ENCODE measurements around the gene TXNDC5. TPM values are rescaled to one million over a fixed set of nuclear protein-coding genes. Genes with fewer than 3 reads are reported as not detected.

Gene TXNDC5
- total and polyA plus RNA-seq, 2 experiments from 2014 or later = 42.9 to 210 TPM

DNA sequence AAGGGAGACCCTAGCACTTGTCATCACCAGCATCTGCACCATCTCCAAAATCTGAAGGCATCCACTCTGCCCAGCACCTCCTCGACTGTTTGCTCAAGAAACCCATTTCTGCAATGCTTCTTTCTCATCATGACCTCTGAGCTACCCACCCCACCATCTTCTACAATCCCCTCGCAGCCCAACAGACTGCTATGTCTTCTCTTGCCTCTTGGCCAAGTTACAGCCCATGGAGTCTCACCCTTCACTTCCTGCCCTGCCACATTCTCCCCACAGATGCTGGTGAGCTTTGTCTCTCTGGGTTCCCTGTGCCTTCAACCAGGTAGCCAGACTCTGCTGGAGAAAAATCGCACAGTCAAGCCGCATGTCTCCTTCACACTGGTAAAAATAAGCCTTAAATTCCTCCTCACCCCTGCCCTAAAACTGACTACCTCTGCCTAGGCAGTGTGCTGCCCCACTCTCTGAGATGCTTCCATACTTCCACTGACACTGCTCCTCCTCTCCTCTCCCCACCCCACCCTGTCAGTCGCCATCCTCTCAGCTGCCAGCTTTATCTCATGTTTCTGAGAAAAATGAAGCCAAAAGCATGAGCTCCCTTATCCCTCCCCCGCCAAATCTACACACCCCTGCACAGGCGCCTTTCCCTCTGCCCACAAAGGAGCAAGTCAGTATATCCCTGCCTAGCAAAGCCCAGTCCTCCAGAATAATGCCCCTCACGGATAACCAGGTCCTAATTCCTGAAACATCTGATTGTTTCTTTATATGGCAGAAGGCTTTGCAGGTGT lies 2.3 kb upstream of the TXNDC5 start:
- no peak for DNase-seq (ENCODE audit: low spot score)
- peaks cover 6% of the 10 kb centered on the region; the same call in 2 of the 3 replicates for H3K4me1 Mint-ChIP-seq
- Histone ChIP-seq H3K79me2 (replicated peaks; ENCODE audit: insufficient read depth) (peaks cover 18% of the 10 kb centered on the region), H3F3A (replicated peaks; ENCODE audit: low read depth) (peaks cover 10% of the 10 kb centered on the region; the same call in 1 of the 2 replicates), H3K36me3 (ENCODE audit: insufficient read depth) (no peaks in the 10 kb centered on the region), H2AFZ (no peak overlapping the region), H3K9me2 (ENCODE audit: insufficient read depth) (no peaks in the 10 kb centered on the region), H3K27me3 (ENCODE audit: insufficient read depth) (peaks cover 9% of the 10 kb centered on the region; the same call in 1 of the 2 replicates), H3K4me1 (ENCODE audit: insufficient read depth) (peaks cover 14% of the 10 kb centered on the region; the same call in 1 of the 2 replicates), H3K27ac (ENCODE audit: low read depth) (no peak overlapping the region), H3K4me2 (no peak overlapping the region), H3K4me3 (no peak overlapping the region), H4K20me1 (replicated peaks; ENCODE audit: insufficient read depth) (0 out of 2 replicates have a peak, but pooled peaks cover 14% of the 10 kb centered on the region)
- H3K36me3 Mint-ChIP-seq (ENCODE audit: low read depth) = no peaks in the 10 kb centered on the region
- no peak overlapping the region for H3K27ac Mint-ChIP-seq
- no peaks in the 10 kb centered on the region for H3K9me3 Mint-ChIP-seq
- ATAC-seq = no peak
- H3K4me3 Mint-ChIP-seq = no peak overlapping the region
- TF ChIP-seq ZNF462 (CRISPR knock-in tag; IDR thresholded peaks at IDR 0.05) (no peak), EZH2 (IDR thresholded peaks at IDR 0.05; ENCODE audit: low read depth, unreplicated experiment) (no peak), REST (IDR thresholded peaks at IDR 0.05; ENCODE audit: unreplicated experiment) (no peak), EZH2phosphoT487 (IDR thresholded peaks at IDR 0.05; ENCODE audit: unreplicated experiment) (no peak), ZNF331 (CRISPR knock-in tag; IDR thresholded peaks at IDR 0.05; ENCODE audit: low read depth) (no peak), POLR2AphosphoS5 (IDR thresholded peaks at IDR 0.05; ENCODE audit: low read depth) (no peak), NANOG (IDR thresholded peaks at IDR 0.05; ENCODE audit: borderline replicate concordance) (no peak)
- TF ChIP-seq, protein P1, sequence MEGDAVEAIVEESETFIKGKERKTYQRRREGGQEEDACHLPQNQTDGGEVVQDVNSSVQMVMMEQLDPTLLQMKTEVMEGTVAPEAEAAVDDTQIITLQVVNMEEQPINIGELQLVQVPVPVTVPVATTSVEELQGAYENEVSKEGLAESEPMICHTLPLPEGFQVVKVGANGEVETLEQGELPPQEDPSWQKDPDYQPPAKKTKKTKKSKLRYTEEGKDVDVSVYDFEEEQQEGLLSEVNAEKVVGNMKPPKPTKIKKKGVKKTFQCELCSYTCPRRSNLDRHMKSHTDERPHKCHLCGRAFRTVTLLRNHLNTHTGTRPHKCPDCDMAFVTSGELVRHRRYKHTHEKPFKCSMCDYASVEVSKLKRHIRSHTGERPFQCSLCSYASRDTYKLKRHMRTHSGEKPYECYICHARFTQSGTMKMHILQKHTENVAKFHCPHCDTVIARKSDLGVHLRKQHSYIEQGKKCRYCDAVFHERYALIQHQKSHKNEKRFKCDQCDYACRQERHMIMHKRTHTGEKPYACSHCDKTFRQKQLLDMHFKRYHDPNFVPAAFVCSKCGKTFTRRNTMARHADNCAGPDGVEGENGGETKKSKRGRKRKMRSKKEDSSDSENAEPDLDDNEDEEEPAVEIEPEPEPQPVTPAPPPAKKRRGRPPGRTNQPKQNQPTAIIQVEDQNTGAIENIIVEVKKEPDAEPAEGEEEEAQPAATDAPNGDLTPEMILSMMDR (conservative IDR thresholded peaks at IDR 0.05; ENCODE audit: low read depth in 2 of 2) = no peak
- TF ChIP-seq, protein P2, sequence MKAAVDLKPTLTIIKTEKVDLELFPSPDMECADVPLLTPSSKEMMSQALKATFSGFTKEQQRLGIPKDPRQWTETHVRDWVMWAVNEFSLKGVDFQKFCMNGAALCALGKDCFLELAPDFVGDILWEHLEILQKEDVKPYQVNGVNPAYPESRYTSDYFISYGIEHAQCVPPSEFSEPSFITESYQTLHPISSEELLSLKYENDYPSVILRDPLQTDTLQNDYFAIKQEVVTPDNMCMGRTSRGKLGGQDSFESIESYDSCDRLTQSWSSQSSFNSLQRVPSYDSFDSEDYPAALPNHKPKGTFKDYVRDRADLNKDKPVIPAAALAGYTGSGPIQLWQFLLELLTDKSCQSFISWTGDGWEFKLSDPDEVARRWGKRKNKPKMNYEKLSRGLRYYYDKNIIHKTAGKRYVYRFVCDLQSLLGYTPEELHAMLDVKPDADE (IDR thresholded peaks at IDR 0.05) = no peak
- H3K27me3 Mint-ChIP-seq (ENCODE audit: insufficient read depth, low read depth, poor library complexity) = no peaks in the 10 kb centered on the region

Data from GM23338 (cell line).